Testis (tissue), 3 donors: ENCODE data around the gene PLXNA1. TPM values are rescaled to one million over a fixed set of nuclear protein-coding genes. Genes with fewer than 3 reads are reported as not detected.

Experiments
- DNase-seq: peaks from one replicate; pipeline ENCODE4 v3.0.0-alpha.2; 2019
- H3K27ac ChIP-seq, 2 donors: fragments of 200-600 bp; sonication (generic); one replicate each; pipeline ENCODE4 v1.5.1; 2019
- H3K27me3 ChIP-seq: fragments of 200-600 bp; sonication (generic); one replicate; pipeline ENCODE4 v1.5.1; 2019
- H3K36me3 ChIP-seq: fragments of 200-600 bp; sonication (generic); one replicate; pipeline ENCODE4 v1.5.1; 2017; ENCODE audit warnings: low read depth; ENCODE audit errors: missing control alignments
- H3K4me1 ChIP-seq: fragments of 200-600 bp; sonication (generic); one replicate; pipeline ENCODE4 v1.5.1; 2019
- H3K4me3 ChIP-seq, 2 donors: fragments of 200-600 bp; sonication (generic); one replicate each; pipeline ENCODE4 v1.5.1; 2017 to 2019
- H3K9me3 ChIP-seq: fragments of 200-600 bp; sonication (generic); one replicate; pipeline ENCODE4 v1.5.1; 2017
- POLR2A ChIP-seq: fragments of 450-650 bp; IDR thresholded peaks from one replicate; pipeline ENCODE4 v1.6.1; 2017; ENCODE audit warnings: antibody characterized with exemption, mild to moderate bottlenecking, moderate library complexity
- WGBS, 2 donors: methylation state at CpG; one replicate each; pipeline ENCODE4 v1.1.5; 2018; 5-methylcytosine and 5-hydroxymethylcytosine counted together
- intact Hi-C: fragments of 100-400 bp; cut with DNase I; formaldehyde crosslinking; loops from one replicate; pipeline ENCODE4 v1.15.1; 2023; ENCODE audit warnings: low total_unique reads
- polyA plus RNA-seq: library from polyadenylated mRNA; stranded (reverse); fragments of 350-450 nt; fragmentation: Illumina TruSeq; extraction: RNeasy Lipid Tissue Mini Kit (QIAGEN cat#74804); gene quantifications from one replicate; pipeline ENCODE4 v1.2.3, GENCODE V29; 2014; ENCODE audit warnings: low read depth, low replicate concordance; ENCODE audit not compliant: insufficient read depth
- total RNA-seq, 2 donors: library from RNA; depleted of rRNA; stranded (reverse); fragments of >200 nt; gene quantifications; one replicate each; pipeline ENCODE4 v1.2.3, GENCODE V29; 2016
- TF ChIP-seq, protein P1 (sequence below), 3 experiments: fragments of 450-650 bp in 2 of 3; fragments of 200-600 bp in 1 of 3; sonication (generic) in 1 of 3; IDR thresholded peaks; one replicate each; pipeline ENCODE4 v1.5.1; 2016 to 2019; ENCODE audit warnings: antibody characterized with exemption in 3 of 3, mild to moderate bottlenecking in 2 of 3, moderate library complexity in 1 of 3

The PLXNA1 gene
- total and polyA plus RNA-seq, 3 donors from 2014 or later, result 29.3 to 79.7 (median 65.8) TPM

DNA sequence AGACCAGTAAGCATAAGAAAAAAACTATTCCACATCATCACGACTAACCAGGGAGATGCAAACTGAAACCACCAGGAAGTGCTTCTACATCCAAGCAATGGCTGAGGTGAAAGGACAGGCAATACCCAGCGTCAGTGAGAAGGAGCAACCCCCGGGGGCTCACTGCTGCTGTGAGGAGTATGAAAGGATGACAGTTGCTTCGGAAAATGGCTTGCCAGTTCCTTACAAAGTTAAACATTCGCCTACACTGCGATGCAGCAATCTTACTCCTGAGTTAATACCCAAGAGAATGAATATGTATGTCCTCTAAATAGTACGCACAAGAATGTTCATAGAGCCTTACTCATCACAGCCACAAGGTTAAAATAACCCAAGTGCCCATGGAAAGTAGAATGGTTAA is 13.3 kb upstream of the PLXNA1 start:
- H3K36me3 ChIP-seq, result no peaks in the 10 kb centered on the region
- H3K27me3 ChIP-seq, result no peaks in the 10 kb centered on the region
- 60 to 68% methylated on average over 7 of the region's 7 CpGs for WGBS, 2 donors
- no peaks in the 10 kb centered on the region for H3K9me3 ChIP-seq
- intact Hi-C loops, result no loop called here
- H3K27ac ChIP-seq, result no peak overlapping the region
- H3K4me1 ChIP-seq, result peaks cover 17% of the 10 kb centered on the region
- TF ChIP-seq POLR2A, result no peak
- TF ChIP-seq, protein P1, sequence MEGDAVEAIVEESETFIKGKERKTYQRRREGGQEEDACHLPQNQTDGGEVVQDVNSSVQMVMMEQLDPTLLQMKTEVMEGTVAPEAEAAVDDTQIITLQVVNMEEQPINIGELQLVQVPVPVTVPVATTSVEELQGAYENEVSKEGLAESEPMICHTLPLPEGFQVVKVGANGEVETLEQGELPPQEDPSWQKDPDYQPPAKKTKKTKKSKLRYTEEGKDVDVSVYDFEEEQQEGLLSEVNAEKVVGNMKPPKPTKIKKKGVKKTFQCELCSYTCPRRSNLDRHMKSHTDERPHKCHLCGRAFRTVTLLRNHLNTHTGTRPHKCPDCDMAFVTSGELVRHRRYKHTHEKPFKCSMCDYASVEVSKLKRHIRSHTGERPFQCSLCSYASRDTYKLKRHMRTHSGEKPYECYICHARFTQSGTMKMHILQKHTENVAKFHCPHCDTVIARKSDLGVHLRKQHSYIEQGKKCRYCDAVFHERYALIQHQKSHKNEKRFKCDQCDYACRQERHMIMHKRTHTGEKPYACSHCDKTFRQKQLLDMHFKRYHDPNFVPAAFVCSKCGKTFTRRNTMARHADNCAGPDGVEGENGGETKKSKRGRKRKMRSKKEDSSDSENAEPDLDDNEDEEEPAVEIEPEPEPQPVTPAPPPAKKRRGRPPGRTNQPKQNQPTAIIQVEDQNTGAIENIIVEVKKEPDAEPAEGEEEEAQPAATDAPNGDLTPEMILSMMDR (IDR thresholded peaks at IDR 0.05), result no peak
- DNase-seq, result no peak
- H3K4me3 ChIP-seq, result no peak overlapping the region

DNA sequence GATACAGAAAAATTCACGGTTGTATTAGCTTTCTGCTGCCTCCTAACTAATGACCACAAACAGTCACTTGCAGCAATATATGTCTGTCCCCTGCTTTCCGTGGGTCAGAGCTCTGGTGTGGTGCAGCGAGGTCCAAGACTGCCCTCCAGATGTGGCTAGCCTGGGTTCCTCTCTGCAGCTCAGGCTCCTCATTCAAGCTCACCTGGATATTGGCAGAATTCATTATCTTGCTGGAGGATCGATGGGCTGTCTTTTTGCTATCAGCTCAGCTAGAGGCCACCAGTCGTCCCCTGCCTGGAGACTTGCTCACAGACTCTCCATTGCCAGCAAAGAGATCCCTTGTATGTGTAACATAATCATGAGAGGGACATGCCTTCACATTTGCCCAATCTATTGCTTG is 12.8 kb upstream of the PLXNA1 start:
- Histone ChIP-seq H3K4me1 (peaks cover 17% of the 10 kb centered on the region), H3K36me3 (no peaks in the 10 kb centered on the region), H3K4me3 (no peak overlapping the region), H3K27ac (no peak overlapping the region), H3K9me3 (no peaks in the 10 kb centered on the region), H3K27me3 (no peaks in the 10 kb centered on the region)
- 80 to 90% methylated on average over 4 to 5 of the region's 5 CpGs for WGBS, 2 donors
- no peak for TF ChIP-seq POLR2A
- TF ChIP-seq, protein P1 (IDR thresholded peaks at IDR 0.05), result no peak
- DNase-seq, result no peak
- intact Hi-C loops, result no loop called here

DNA sequence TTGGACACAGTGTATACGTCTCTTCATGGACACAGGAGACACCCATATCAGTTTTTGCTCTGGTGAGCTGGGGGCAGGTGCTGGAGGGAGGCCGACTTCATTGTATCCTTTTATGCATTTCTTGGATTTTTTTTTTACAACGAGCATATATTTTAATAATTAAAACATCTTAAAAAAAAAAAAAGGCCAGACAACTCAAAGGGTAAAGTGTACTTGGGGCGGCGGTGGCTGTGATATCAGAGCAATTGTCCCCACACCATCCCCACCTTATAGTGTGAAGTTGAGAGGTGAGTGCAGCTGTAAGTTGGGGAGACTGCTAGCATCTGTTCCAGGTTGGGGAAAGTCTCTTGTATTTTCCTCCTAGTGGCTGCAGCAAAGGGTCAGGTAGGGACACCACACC is 12.0 kb upstream of the PLXNA1 start:
- 55 to 68% methylated on average over 5 of the region's 5 CpGs for WGBS, 2 donors
- H3K27me3 ChIP-seq, result no peaks in the 10 kb centered on the region
- TF ChIP-seq, protein P1 (IDR thresholded peaks at IDR 0.05), result no peak
- no peak for TF ChIP-seq POLR2A
- DNase-seq, result no peak
- H3K9me3 ChIP-seq, result no peaks in the 10 kb centered on the region
- intact Hi-C loops, result no loop called here
- H3K4me3 ChIP-seq, result no peak overlapping the region
- H3K4me1 ChIP-seq, result peaks cover 17% of the 10 kb centered on the region
- H3K27ac ChIP-seq, result peak overlapping the region in 1 of 2 donors; percentile 86
- no peaks in the 10 kb centered on the region for H3K36me3 ChIP-seq

DNA sequence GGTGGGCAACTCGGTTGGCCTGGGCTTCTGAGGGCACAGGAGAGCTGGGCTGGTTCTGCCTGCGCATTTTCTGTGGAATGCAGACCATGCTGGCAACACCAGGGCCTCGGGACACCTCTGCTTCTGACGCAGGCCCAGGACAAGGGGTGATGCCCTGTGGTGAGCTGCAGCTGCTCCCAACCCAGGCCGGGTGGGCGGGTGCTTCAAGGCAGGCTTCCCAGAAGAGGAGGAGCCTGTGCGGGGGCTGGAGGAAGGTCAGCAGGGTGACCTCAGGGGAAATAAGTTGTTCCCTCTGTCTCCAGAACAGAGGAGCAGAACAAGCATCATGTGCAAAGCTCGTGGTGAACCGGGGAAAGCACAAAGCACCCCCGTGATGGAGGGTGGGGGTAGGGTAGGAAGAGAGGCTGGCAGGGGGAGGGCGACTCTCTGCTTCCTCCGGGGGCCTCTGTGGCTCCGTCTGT is 11.0 kb upstream of the PLXNA1 start:
- DNase-seq, result peak; percentile 88
- no peaks in the 10 kb centered on the region for H3K9me3 ChIP-seq
- TF ChIP-seq, protein P1 (IDR thresholded peaks at IDR 0.05), result no peak
- no peak for TF ChIP-seq POLR2A
- no peak overlapping the region for H3K4me3 ChIP-seq
- H3K27ac ChIP-seq, result peak overlapping the region; percentile 57 to 86
- no peaks in the 10 kb centered on the region for H3K36me3 ChIP-seq
- 25 to 47% methylated on average over 5 to 13 of the region's 13 CpGs for WGBS, 2 donors
- H3K27me3 ChIP-seq, result no peaks in the 10 kb centered on the region
- peaks cover 17% of the 10 kb centered on the region for H3K4me1 ChIP-seq
- intact Hi-C loops, result no loop called here

DNA sequence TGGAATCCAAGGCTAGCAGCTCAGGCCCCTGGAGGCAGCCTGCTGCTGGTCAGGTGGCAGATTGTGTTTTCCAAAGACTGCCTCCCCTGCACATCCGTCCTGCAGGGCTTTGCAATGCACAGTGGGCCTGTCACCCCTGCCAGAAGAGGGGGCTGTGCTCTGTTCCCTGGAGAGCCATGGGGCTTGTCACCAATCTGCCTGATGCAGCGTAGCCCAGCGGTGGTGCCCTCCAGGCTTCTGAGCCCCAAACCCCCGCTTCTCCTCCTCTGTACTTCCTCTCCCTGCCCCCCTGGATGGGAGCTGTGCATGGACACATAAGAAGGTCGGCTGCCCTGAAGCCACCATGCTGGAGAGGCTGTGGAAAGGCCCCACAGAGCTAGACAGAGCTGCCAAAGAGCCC is 10.0 kb upstream of the PLXNA1 start:
- no peak overlapping the region for H3K4me3 ChIP-seq
- TF ChIP-seq, protein P1 (IDR thresholded peaks at IDR 0.05), result no peak
- no peak for TF ChIP-seq POLR2A
- H3K27me3 ChIP-seq, result no peaks in the 10 kb centered on the region
- 81 to 88% methylated on average over 4 to 5 of the region's 5 CpGs for WGBS, 2 donors
- no peaks in the 10 kb centered on the region for H3K36me3 ChIP-seq
- intact Hi-C loops, result no loop called here
- DNase-seq, result no peak
- no peak overlapping the region for H3K27ac ChIP-seq
- peaks cover 17% of the 10 kb centered on the region for H3K4me1 ChIP-seq
- H3K9me3 ChIP-seq, result no peaks in the 10 kb centered on the region
